ENCODE measurements around the gene GRIP2. TPM values are rescaled to one million over a fixed set of nuclear protein-coding genes. Genes with fewer than 3 reads are reported as not detected.

The GRIP2 gene
- total and polyA plus RNA-seq, 4 donors: 0.50 to 8.6 (median 1.9) TPM

- no peak overlapping the region for H3K27ac ChIP-seq (ENCODE audit: low read depth in 1 of 2, low read length in 2 of 2)
- no peaks in the 10 kb centered on the region for H3K9me3 ChIP-seq (ENCODE audit: control insufficient read depth, low read length)
- no peak overlapping the region for H3K4me3 ChIP-seq (ENCODE audit: low read length in 2 of 2)
- WGBS, 2 donors: 36 to 46% methylated on average over 8 of the region's 8 CpGs
- peak; percentile 38 to 71 for DNase-seq
- H3K27me3 ChIP-seq (ENCODE audit: control insufficient read depth in 1 of 2, insufficient read depth in 2 of 2, low read length in 1 of 2): no peaks in the 10 kb centered on the region
- ATAC-seq (ENCODE audit: low FRiP score): no peak
- H3K4me1 ChIP-seq (ENCODE audit: control insufficient read depth in 1 of 2, insufficient read depth in 2 of 2, low read length in 2 of 2): no peaks in the 10 kb centered on the region
- intact Hi-C loops (cut with DNase I): no loop called here
- peaks cover 0 to 2% of the 10 kb centered on the region in 2 donors for H3K36me3 ChIP-seq (ENCODE audit: control insufficient read depth in 1 of 2, insufficient read depth in 2 of 2, low read length in 1 of 2)
Observed at GRCh38 chr3:14480207-14481017, 59.7 kb downstream of the GRIP2 start.

GRCh38 chr3:14479591-14479990 is 60.6 kb downstream of the GRIP2 start:
- Histone ChIP-seq H3K4me1 (ENCODE audit: control insufficient read depth in 1 of 2, insufficient read depth in 2 of 2, low read length in 2 of 2) (no peaks in the 10 kb centered on the region), H3K36me3 (ENCODE audit: control insufficient read depth in 1 of 2, insufficient read depth in 2 of 2, low read length in 1 of 2) (no peaks in the 10 kb centered on the region), H3K4me3 (ENCODE audit: low read length in 2 of 2) (no peak overlapping the region), H3K9me3 (ENCODE audit: control insufficient read depth, low read length) (no peaks in the 10 kb centered on the region), H3K27ac (ENCODE audit: low read depth in 1 of 2, low read length in 2 of 2) (no peak overlapping the region), H3K27me3 (ENCODE audit: control insufficient read depth in 1 of 2, insufficient read depth in 2 of 2, low read length in 1 of 2) (no peaks in the 10 kb centered on the region)
- 92 to 94% methylated on average over 6 of the region's 6 CpGs for WGBS, 2 donors
- intact Hi-C loops (cut with DNase I): no loop called here
- ATAC-seq (ENCODE audit: low FRiP score) (no peak), DNase-seq (peak; percentile 9 to 57)

GRCh38 chr3:14478956-14479550 is 61.1 kb downstream of the GRIP2 start:
- ATAC-seq (ENCODE audit: low FRiP score) (no peak), DNase-seq (peak; percentile 27 to 30)
- intact Hi-C loops (cut with DNase I): no loop called here
- Histone ChIP-seq H3K36me3 (ENCODE audit: control insufficient read depth in 1 of 2, insufficient read depth in 2 of 2, low read length in 1 of 2) (no peaks in the 10 kb centered on the region), H3K9me3 (ENCODE audit: control insufficient read depth, low read length) (no peaks in the 10 kb centered on the region), H3K27ac (ENCODE audit: low read depth in 1 of 2, low read length in 2 of 2) (no peak overlapping the region), H3K4me3 (ENCODE audit: low read length in 2 of 2) (no peak overlapping the region), H3K27me3 (ENCODE audit: control insufficient read depth in 1 of 2, insufficient read depth in 2 of 2, low read length in 1 of 2) (no peaks in the 10 kb centered on the region), H3K4me1 (ENCODE audit: control insufficient read depth in 1 of 2, insufficient read depth in 2 of 2, low read length in 2 of 2) (no peaks in the 10 kb centered on the region)
- 93 to 94% methylated on average over 8 of the region's 8 CpGs for WGBS, 2 donors

GRCh38 chr3:14477311-14477935 is 62.7 kb downstream of the GRIP2 start:
- Histone ChIP-seq H3K9me3 (ENCODE audit: control insufficient read depth, low read length) (no peaks in the 10 kb centered on the region), H3K27ac (ENCODE audit: low read depth in 1 of 2, low read length in 2 of 2) (no peak overlapping the region), H3K4me1 (ENCODE audit: control insufficient read depth in 1 of 2, insufficient read depth in 2 of 2, low read length in 2 of 2) (no peaks in the 10 kb centered on the region), H3K36me3 (ENCODE audit: control insufficient read depth in 1 of 2, insufficient read depth in 2 of 2, low read length in 1 of 2) (no peaks in the 10 kb centered on the region), H3K4me3 (ENCODE audit: low read length in 2 of 2) (no peak overlapping the region), H3K27me3 (ENCODE audit: control insufficient read depth in 1 of 2, insufficient read depth in 2 of 2, low read length in 1 of 2) (no peaks in the 10 kb centered on the region)
- WGBS, 2 donors: 93% methylated on average over 11 of the region's 11 CpGs
- DNase-seq (peak; percentile 33 to 70), ATAC-seq (ENCODE audit: low FRiP score) (no peak)
- intact Hi-C loops (cut with DNase I): no loop called here

GRCh38 chr3:14476583-14477265 is 63.4 kb downstream of the GRIP2 start:
- H3K27me3 ChIP-seq (ENCODE audit: control insufficient read depth in 1 of 2, insufficient read depth in 2 of 2, low read length in 1 of 2): no peaks in the 10 kb centered on the region

GRCh38 chr3:14475621-14476020 is 64.5 kb downstream of the GRIP2 start:
- no peak overlapping the region for H3K4me3 ChIP-seq (ENCODE audit: low read length in 2 of 2)
- H3K9me3 ChIP-seq (ENCODE audit: control insufficient read depth, low read length): no peaks in the 10 kb centered on the region
- ATAC-seq (ENCODE audit: low FRiP score) (no peak), DNase-seq (no peak)
- WGBS, 2 donors: 86 to 89% methylated on average over 7 of the region's 7 CpGs
- H3K36me3 ChIP-seq (ENCODE audit: control insufficient read depth in 1 of 2, insufficient read depth in 2 of 2, low read length in 1 of 2): no peaks in the 10 kb centered on the region
- no peak overlapping the region for H3K27ac ChIP-seq (ENCODE audit: low read depth in 1 of 2, low read length in 2 of 2)
- H3K27me3 ChIP-seq (ENCODE audit: control insufficient read depth in 1 of 2, insufficient read depth in 2 of 2, low read length in 1 of 2): no peaks in the 10 kb centered on the region
- intact Hi-C loops (cut with DNase I): no loop called here
- no peaks in the 10 kb centered on the region for H3K4me1 ChIP-seq (ENCODE audit: control insufficient read depth in 1 of 2, insufficient read depth in 2 of 2, low read length in 2 of 2)

More at GRCh38 chr3:14476583-14477265, 63.4 kb downstream of the GRIP2 start:
- Histone ChIP-seq H3K4me3 (ENCODE audit: low read length in 2 of 2) (no peak overlapping the region), H3K27ac (ENCODE audit: low read depth in 1 of 2, low read length in 2 of 2) (no peak overlapping the region), H3K36me3 (ENCODE audit: control insufficient read depth in 1 of 2, insufficient read depth in 2 of 2, low read length in 1 of 2) (no peaks in the 10 kb centered on the region), H3K9me3 (ENCODE audit: control insufficient read depth, low read length) (no peaks in the 10 kb centered on the region), H3K4me1 (ENCODE audit: control insufficient read depth in 1 of 2, insufficient read depth in 2 of 2, low read length in 2 of 2) (no peaks in the 10 kb centered on the region)
- intact Hi-C loops (cut with DNase I): no loop called here
- DNase-seq (peak; percentile 14 to 51), ATAC-seq (ENCODE audit: low FRiP score) (no peak)
- 93 to 95% methylated on average over 13 of the region's 13 CpGs for WGBS, 2 donors

- Histone ChIP-seq H3K36me3 (ENCODE audit: control insufficient read depth in 1 of 2, insufficient read depth in 2 of 2, low read length in 1 of 2) (no peaks in the 10 kb centered on the region), H3K4me3 (ENCODE audit: low read length in 2 of 2) (no peak overlapping the region), H3K9me3 (ENCODE audit: control insufficient read depth, low read length) (no peaks in the 10 kb centered on the region), H3K4me1 (ENCODE audit: control insufficient read depth in 1 of 2, insufficient read depth in 2 of 2, low read length in 2 of 2) (no peaks in the 10 kb centered on the region), H3K27ac (ENCODE audit: low read depth in 1 of 2, low read length in 2 of 2) (no peak overlapping the region), H3K27me3 (ENCODE audit: control insufficient read depth in 1 of 2, insufficient read depth in 2 of 2, low read length in 1 of 2) (no peaks in the 10 kb centered on the region)
- DNase-seq (no peak), ATAC-seq (ENCODE audit: low FRiP score) (no peak)
- WGBS, 2 donors: 94% methylated on average over 13 of the region's 13 CpGs
- intact Hi-C loops (cut with DNase I): loop anchor here in 1 of 2 donors (5.0 kb wide), 1 partner anchor 272 kb away; no protein-coding TSS in a partner anchor
Observed at GRCh38 chr3:14474363-14475081, 65.6 kb downstream of the GRIP2 start.

- ATAC-seq (ENCODE audit: low FRiP score) (no peak), DNase-seq (no peak)
- H3K9me3 ChIP-seq (ENCODE audit: control insufficient read depth, low read length): no peaks in the 10 kb centered on the region
- 86 to 95% methylated on average over 7 of the region's 7 CpGs for WGBS, 2 donors
- H3K27me3 ChIP-seq (ENCODE audit: control insufficient read depth in 1 of 2, insufficient read depth in 2 of 2, low read length in 1 of 2): no peaks in the 10 kb centered on the region
- no peaks in the 10 kb centered on the region for H3K36me3 ChIP-seq (ENCODE audit: control insufficient read depth in 1 of 2, insufficient read depth in 2 of 2, low read length in 1 of 2)
- H3K4me3 ChIP-seq (ENCODE audit: low read length in 2 of 2): no peak overlapping the region
- no peaks in the 10 kb centered on the region for H3K4me1 ChIP-seq (ENCODE audit: control insufficient read depth in 1 of 2, insufficient read depth in 2 of 2, low read length in 2 of 2)
- intact Hi-C loops (cut with DNase I): loop anchor here in 1 of 2 donors (5.0 kb wide), 1 partner anchor 271 kb away; no protein-coding TSS in a partner anchor
- H3K27ac ChIP-seq (ENCODE audit: low read depth in 1 of 2, low read length in 2 of 2): no peak overlapping the region
Observed at GRCh38 chr3:14473411-14473891, 66.7 kb downstream of the GRIP2 start.
